H1 (cell line): ENCODE results near the gene MATN1. TPM values are rescaled to one million over a fixed set of nuclear protein-coding genes. Genes with fewer than 3 reads are reported as not detected.

Source experiments
- CTCF ChIA-PET: fragments of 300-600 bp; sonication (Branson Sonifier 250); formaldehyde crosslinking; loops from one replicate; lab custom pipeline; 2021; ENCODE audit not compliant: partially characterized antibody; lab: Charles Lee
- POLR2A ChIA-PET: fragments of 300-600 bp; sonication (Branson Sonifier 250); formaldehyde crosslinking; loops from one replicate; lab custom pipeline; 2021; ENCODE audit warnings: inconsistent platforms; ENCODE audit not compliant: partially characterized antibody; lab: Charles Lee
- DNase-seq, 2 experiments: peaks; one replicate each; pipeline versions ENCODE4 v3.0.0 to v3.0.0-alpha.2; 2010 to 2022; ENCODE audit warnings: low spot score in 2 of 2, low read depth in 1 of 2, mixed read lengths in 1 of 2
- FAIRE-seq: peaks from 2 replicates; lab custom pipeline; 2011; peaks lifted over from hg19 to GRCh38; lab: Jason Lieb, UNC
- H2AFZ ChIP-seq: 2 replicates; pipeline ENCODE4 v1.8.1; 2012; ENCODE audit warnings: low read length, inconsistent platforms
- H2AK5ac ChIP-seq: 2 replicates; pipeline ENCODE4 v1.6.1; 2013; ENCODE audit warnings: low read depth, low read length
- H2BK120ac ChIP-seq: replicated peaks from 2 replicates; pipeline ENCODE3; 2013; ENCODE audit warnings: low read depth, low read length, inconsistent platforms
- H2BK12ac ChIP-seq: 2 replicates; pipeline ENCODE4 v1.6.1; 2013; ENCODE audit warnings: low read depth, low read length
- H2BK15ac ChIP-seq: 2 replicates; pipeline ENCODE4 v1.6.1; 2013; ENCODE audit warnings: low read length
- H2BK20ac ChIP-seq: 2 replicates; pipeline ENCODE4 v1.6.1; 2013; ENCODE audit warnings: low read length
- H2BK5ac ChIP-seq: 2 replicates; pipeline ENCODE4 v1.6.1; 2013; ENCODE audit warnings: low read depth, low read length
- H3K14ac ChIP-seq: 2 replicates; pipeline ENCODE4 v1.6.1; 2013; ENCODE audit warnings: inconsistent platforms; ENCODE audit not compliant: insufficient read length
- H3K18ac ChIP-seq: 2 replicates; pipeline ENCODE4 v1.6.1; 2013; ENCODE audit warnings: low read length; ENCODE audit errors: extremely low read depth
- H3K23ac ChIP-seq: 2 replicates; pipeline ENCODE4 v1.6.1; 2013; ENCODE audit warnings: inconsistent platforms; ENCODE audit not compliant: insufficient read length
- H3K23me2 ChIP-seq: 2 replicates; pipeline ENCODE4 v1.6.1; 2013; ENCODE audit warnings: low read depth, low read length
- H3K27ac ChIP-seq: 2 replicates; pipeline ENCODE4 v1.6.1; 2011; ENCODE audit warnings: low read depth, low read length, inconsistent platforms
- H3K27me3 ChIP-seq, 4 experiments: replicated peaks in 1 of 4; 1 replicate in 1 of 4; 2 replicates in 3 of 4; pipeline versions ENCODE4 v1.6.1 to v1.8.1; 2011 to 2013; ENCODE audit warnings: low read length in 3 of 4, mild to moderate bottlenecking in 3 of 4, inconsistent platforms in 2 of 4, mixed read lengths in 2 of 4, moderate library complexity in 1 of 4; ENCODE audit not compliant: control insufficient read depth in 3 of 4, insufficient read depth in 3 of 4; ENCODE audit errors: extremely low read depth in 1 of 4
- H3K36me3 ChIP-seq, 4 experiments: 2 replicates each; pipeline versions ENCODE4 v1.6.1 to v1.8.1; 2011 to 2013; ENCODE audit warnings: mild to moderate bottlenecking in 4 of 4, low read length in 3 of 4, moderate library complexity in 2 of 4, control low read depth in 1 of 4, inconsistent platforms in 1 of 4; ENCODE audit not compliant: insufficient read depth in 4 of 4, control insufficient read depth in 2 of 4
- H3K4ac ChIP-seq: replicated peaks from 2 replicates; pipeline ENCODE3; 2013; ENCODE audit warnings: low read length, low read depth, mixed read lengths, inconsistent platforms; ENCODE audit not compliant: insufficient read length
- H3K4me1 ChIP-seq, 4 experiments: replicated peaks in 1 of 4; 1 replicate in 1 of 4; 2 replicates in 3 of 4; pipeline versions ENCODE4 v1.6.1 to v1.8.1; 2011 to 2013; ENCODE audit warnings: low read length in 3 of 4, inconsistent platforms in 2 of 4, mixed read lengths in 1 of 4; ENCODE audit not compliant: insufficient read depth in 4 of 4, control insufficient read depth in 3 of 4
- H3K4me2 ChIP-seq, 2 experiments: 2 replicates each; pipeline versions ENCODE4 v1.6.1 to v1.8.1; 2011 to 2013; ENCODE audit warnings: low read depth in 2 of 2, low read length in 2 of 2, control low read depth in 1 of 2, inconsistent platforms in 1 of 2, mild to moderate bottlenecking in 1 of 2; ENCODE audit not compliant: insufficient read depth in 1 of 2
- H3K4me3 ChIP-seq, 4 experiments: fragments of 200-600, 300-600 bp in 1 of 4; sonication (generic), shearing (Covaris generic), sonication (Bioruptor Twin) in 1 of 4; 2 replicates each; pipeline versions ENCODE4 v1.5.1 to v1.8.1; 2011 to 2016; ENCODE audit warnings: low read length in 4 of 4, low read depth in 3 of 4, control low read depth in 2 of 4, inconsistent platforms in 2 of 4, mild to moderate bottlenecking in 2 of 4, mixed read lengths in 1 of 4, moderate library complexity in 1 of 4; ENCODE audit not compliant: insufficient read depth in 2 of 4; ENCODE audit errors: extremely low read depth in 1 of 4
- H3K56ac ChIP-seq: replicated peaks from 2 replicates; pipeline ENCODE3; 2013; ENCODE audit warnings: low read depth, mild to moderate bottlenecking, mixed read lengths, low read length, inconsistent platforms; ENCODE audit not compliant: insufficient read length
- H3K79me1 ChIP-seq: 2 replicates; pipeline ENCODE4 v1.6.1; 2013; ENCODE audit warnings: low read depth, low read length, control low read depth
- H3K79me2 ChIP-seq, 2 experiments: 2 replicates each; pipeline versions ENCODE4 v1.6.1 to v1.8.1; 2012 to 2013; ENCODE audit warnings: low read length in 2 of 2, mild to moderate bottlenecking in 2 of 2, inconsistent platforms in 1 of 2; ENCODE audit not compliant: insufficient read depth in 2 of 2, control insufficient read depth in 1 of 2
- H3K9ac ChIP-seq, 4 experiments: replicated peaks in 1 of 4; 1 replicate in 1 of 4; 2 replicates in 3 of 4; pipeline versions ENCODE4 v1.6.1 to v1.8.1; 2011 to 2013; ENCODE audit warnings: low read depth in 3 of 4, low read length in 3 of 4, control low read depth in 2 of 4, mild to moderate bottlenecking in 2 of 4, moderate library complexity in 2 of 4, inconsistent platforms in 1 of 4; ENCODE audit errors: extremely low read depth in 1 of 4
- H3K9me3 ChIP-seq, 2 experiments: 2 replicates each; pipeline versions ENCODE4 v1.6.1 to v1.8.1; 2012 to 2013; ENCODE audit warnings: mild to moderate bottlenecking in 2 of 2, moderate library complexity in 2 of 2, control low read depth in 1 of 2, inconsistent platforms in 1 of 2, low read depth in 1 of 2, low read length in 1 of 2, mixed read lengths in 1 of 2; ENCODE audit not compliant: insufficient read depth in 2 of 2
- H4K20me1 ChIP-seq, 2 experiments: replicated peaks in 1 of 2; 2 replicates each; pipeline versions ENCODE3 to v1.8.1; 2011 to 2013; ENCODE audit warnings: inconsistent platforms in 2 of 2, low read length in 2 of 2, mild to moderate bottlenecking in 1 of 2; ENCODE audit not compliant: insufficient read depth in 2 of 2, control insufficient read depth in 1 of 2
- H4K5ac ChIP-seq: 2 replicates; pipeline ENCODE4 v1.6.1; 2013; ENCODE audit warnings: low read length, low read depth, mixed read lengths, inconsistent platforms; ENCODE audit not compliant: insufficient read length
- H4K8ac ChIP-seq: 2 replicates; pipeline ENCODE4 v1.8.0; 2013; ENCODE audit warnings: mild to moderate bottlenecking, moderate library complexity, low read length, inconsistent platforms; ENCODE audit not compliant: insufficient read depth; ENCODE audit errors: extremely low read depth
- H4K91ac ChIP-seq: replicated peaks from 2 replicates; pipeline ENCODE3; 2013; ENCODE audit warnings: low read length, mixed read lengths, inconsistent platforms; ENCODE audit not compliant: insufficient read length
- BCL11A ChIP-seq, 2 experiments: IDR thresholded peaks; one replicate each; pipeline ENCODE4 v1.6.1; 2011; ENCODE audit warnings: low read depth in 2 of 2, low read length in 2 of 2, mild to moderate bottlenecking in 2 of 2
- CHD2 ChIP-seq: IDR thresholded peaks from 2 replicates; pipeline ENCODE4 v1.6.1; 2012; ENCODE audit warnings: low read length, improper control_type of control experiment
- EP300 ChIP-seq, 2 experiments: IDR thresholded peaks; 1 replicate in 1 of 2; 2 replicates in 1 of 2; pipeline ENCODE4 v1.6.1; 2011 to 2012; ENCODE audit warnings: low read depth in 2 of 2, low read length in 2 of 2, mild to moderate bottlenecking in 2 of 2, borderline replicate concordance in 1 of 2, inconsistent platforms in 1 of 2, moderate library complexity in 1 of 2
- NANOG ChIP-seq: IDR thresholded peaks from 2 replicates; pipeline ENCODE4 v1.6.1; 2011; ENCODE audit warnings: low read length, low read depth, mild to moderate bottlenecking, inconsistent platforms; ENCODE audit not compliant: insufficient read depth, poor library complexity, severe bottlenecking
- POLR2AphosphoS5 ChIP-seq: IDR thresholded peaks from 2 replicates; pipeline ENCODE4 v1.6.1; 2011; ENCODE audit warnings: low read depth, low read length
- SIX5 ChIP-seq: IDR thresholded peaks from 2 replicates; pipeline ENCODE4 v1.6.1; 2011; ENCODE audit warnings: mild to moderate bottlenecking, low read depth, low read length
- SP1 ChIP-seq: IDR thresholded peaks from 2 replicates; pipeline ENCODE4 v1.6.1; 2011; ENCODE audit warnings: low read depth, low read length
- SP2 ChIP-seq: IDR thresholded peaks from 2 replicates; pipeline ENCODE4 v1.6.1; 2012; ENCODE audit warnings: mild to moderate bottlenecking, low read length, inconsistent platforms
- SP4 ChIP-seq: IDR thresholded peaks from 2 replicates; pipeline ENCODE4 v1.6.1; 2012; ENCODE audit warnings: low read length, inconsistent platforms
- TAF1 ChIP-seq: IDR thresholded peaks from 2 replicates; pipeline ENCODE4 v1.6.1; 2011; ENCODE audit warnings: mild to moderate bottlenecking, low read depth, low read length
- TAF7 ChIP-seq: optimal IDR thresholded peaks from 2 replicates; pipeline ENCODE3; 2011; ENCODE audit warnings: low read depth, mild to moderate bottlenecking, inconsistent platforms, low read length, moderate library complexity, borderline replicate concordance
- TBP ChIP-seq: IDR thresholded peaks from 2 replicates; pipeline ENCODE4 v1.6.1; 2011; ENCODE audit warnings: low read depth, low read length, improper control_type of control experiment
- YY1 ChIP-seq: IDR thresholded peaks from 2 replicates; pipeline ENCODE4 v1.6.1; 2011; ENCODE audit warnings: low read depth, mild to moderate bottlenecking, low read length
- ZNF274 ChIP-seq: IDR thresholded peaks from 2 replicates; pipeline ENCODE4 v1.7.0; 2012; ENCODE audit warnings: low read length, borderline replicate concordance; ENCODE audit errors: extremely low read depth
- WGBS, 2 experiments: shearing (Covaris generic) in 1 of 2; methylation state at CpG; one replicate each; pipeline versions ENCODE4 v1.1.6 to v1.1.7; 2013 to 2015; ENCODE audit warnings: low lambda C conversion rate in 2 of 2, mixed read lengths in 2 of 2, inconsistent platforms in 1 of 2, low coverage in 1 of 2, missing lambda C conversion rate in 1 of 2; ENCODE audit not compliant: insufficient replicate concordance in 2 of 2, insufficient coverage in 1 of 2, insufficient read length in 1 of 2; ENCODE audit errors: extremely low coverage in 1 of 2, missing lambda C conversion rate in 1 of 2; 5-methylcytosine and 5-hydroxymethylcytosine counted together
- polyA plus RNA-seq, 7 experiments: library from polyadenylated mRNA; depleted of rRNA in 3 of 7; stranded (reverse) in 5 of 7; unstranded in 2 of 7; fragments of >200 nt in 5 of 7; fragments of 200-250 nt in 2 of 7; gene quantifications; 1 replicate in 5 of 7; 2 replicates in 1 of 7; 4 replicates in 1 of 7; pipeline versions ENCODE4 v1.2.1 to v1.2.3, GENCODE V29; 2011 to 2013; ENCODE audit warnings: missing spikeins in 2 of 7, mixed read lengths in 2 of 7
- total RNA-seq: library from RNA; stranded (reverse); fragmentation: NEBNext Ultra II Directional; extraction: Animal tissue kit (Norgen Biotek cat#: 25700); gene quantifications from 2 replicates; pipeline ENCODE4 v1.2.1, GENCODE V29; 2021

MATN1 gene
- total and polyA plus RNA-seq, 2 of the 8 experiments (the other 6 are each of a cell fraction or from before 2014, with no cell fraction given) = 0.12 to 0.28 TPM

DNA sequence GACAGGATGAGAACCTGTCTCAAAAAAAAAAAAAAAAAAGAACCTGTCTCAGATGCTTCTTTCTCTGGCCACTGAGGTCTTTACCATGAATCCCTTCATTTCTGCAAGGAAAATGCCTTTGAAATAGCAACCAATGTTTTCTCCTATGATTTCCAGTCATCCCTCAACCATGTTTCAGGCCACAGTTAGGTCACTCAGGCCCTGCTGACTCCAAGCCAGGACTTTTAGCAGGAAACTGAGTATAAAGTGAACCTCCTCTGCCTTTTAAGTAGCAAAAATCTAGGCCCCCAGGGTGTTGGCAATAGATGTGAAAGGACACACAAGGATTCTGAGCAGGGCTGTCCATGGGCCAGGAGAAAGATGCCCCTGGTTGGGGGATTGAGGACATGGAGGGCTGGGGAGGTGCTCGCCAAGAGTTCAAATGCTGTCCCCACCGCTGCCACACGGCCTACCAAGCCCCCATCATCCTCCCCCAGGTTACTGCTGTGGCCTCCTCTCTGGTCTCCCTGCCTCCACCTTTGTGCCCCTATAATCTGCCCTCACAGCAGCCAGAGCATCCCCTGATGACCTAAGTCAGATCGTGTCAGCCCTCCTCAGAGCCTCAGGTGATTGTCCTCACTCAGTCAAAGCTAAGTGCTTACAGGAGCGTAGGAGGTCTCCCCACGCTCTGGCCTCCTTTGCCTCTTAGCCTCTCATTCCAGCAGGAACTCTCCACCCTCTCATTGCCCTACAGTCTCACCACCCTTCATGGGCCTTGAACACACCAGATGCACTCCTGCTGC, 54.6 kb downstream of the MATN1 start:
- no peaks in the 10 kb centered on the region for H3K79me1 ChIP-seq
- H3K4me1 ChIP-seq = no peaks in the 10 kb centered on the region; a peak in 2 of 7 replicates
- H3K9me3 ChIP-seq = no peaks in the 10 kb centered on the region
- no peak overlapping the region for H3K23ac ChIP-seq
- H2BK5ac ChIP-seq = no peak overlapping the region
- no peaks in the 10 kb centered on the region for H3K79me2 ChIP-seq
- no peak overlapping the region for H4K5ac ChIP-seq
- ChIA-PET CTCF (interaction anchor here (0.9 to 2.0 kb wide), 3 partner anchors 13 to 16 kb away, joined by 4 to 7 read pairs (median 4); no protein-coding TSS in a partner anchor), POLR2A (no interaction called here)
- DNase-seq (no peak), FAIRE-seq (no peak)
- H2BK20ac ChIP-seq = no peak overlapping the region
- 79% methylated on average over 6 of the region's 6 CpGs; no CpG with 5 or more reads in 1 of the 2 experiments for WGBS, 2 experiments
- H4K91ac ChIP-seq = no peak overlapping the region
- no peak overlapping the region for H2AK5ac ChIP-seq
- no peak overlapping the region for H2BK120ac ChIP-seq
- H3K27me3 ChIP-seq = no peaks in the 10 kb centered on the region; a peak in 1 of 7 replicates
- no peak overlapping the region for H3K18ac ChIP-seq
- H2AFZ ChIP-seq = no peak overlapping the region; the same call in 1 of the 2 replicates
- no peak overlapping the region for H3K4me3 ChIP-seq
- H4K8ac ChIP-seq = 0 out of 2 replicates have a peak overlapping the region, but pooled peaks have one; percentile 32
- no peak overlapping the region for H3K56ac ChIP-seq
- H2BK15ac ChIP-seq = no peak overlapping the region
- no peak overlapping the region for H3K27ac ChIP-seq
- no peak overlapping the region for H3K9ac ChIP-seq
- H3K4me2 ChIP-seq = no peak overlapping the region
- no peaks in the 10 kb centered on the region for H3K36me3 ChIP-seq
- no peak overlapping the region for H3K14ac ChIP-seq
- H4K20me1 ChIP-seq = no peaks in the 10 kb centered on the region
- no peaks in the 10 kb centered on the region for H3K23me2 ChIP-seq
- H2BK12ac ChIP-seq = no peak overlapping the region
- no peak overlapping the region for H3K4ac ChIP-seq
- TF ChIP-seq NANOG (no peak), SIX5 (no peak), TAF7 (no peak), BCL11A (IDR thresholded peaks at IDR 0.05; ENCODE audit: low read depth in 2 of 2, low read length in 2 of 2) (no peak), SP4 (no peak), POLR2AphosphoS5 (no peak), SP2 (no peak), ZNF274 (no peak), TBP (no peak), SP1 (no peak), EP300 (IDR thresholded peaks at IDR 0.05; ENCODE audit: borderline replicate concordance in 1 of 2, low read depth in 2 of 2, low read length in 2 of 2) (no peak), TAF1 (no peak), CHD2 (no peak), YY1 (no peak)
